ENCODE data around the gene PNPLA6.

GRCh38 chr19:7544626-7545025 is 9.1 kb downstream of the PNPLA6 start:
- no peak for TF ChIP-seq POLR2AphosphoS5 (IDR thresholded peaks at IDR 0.05; ENCODE audit: low read depth)
- TF ChIP-seq CTCF (conservative IDR thresholded peaks at IDR 0.05; ENCODE audit: low read depth in 2 of 2): no peak
- no peak for TF ChIP-seq EZH2 (IDR thresholded peaks at IDR 0.05; ENCODE audit: low read depth, unreplicated experiment)
- TF ChIP-seq EZH2phosphoT487 (IDR thresholded peaks at IDR 0.05; ENCODE audit: unreplicated experiment): no peak
- no peak for TF ChIP-seq CREB1 (CRISPR knock-in tag; IDR thresholded peaks at IDR 0.05; ENCODE audit: low read depth)
- no peak for TF ChIP-seq REST (IDR thresholded peaks at IDR 0.05; ENCODE audit: unreplicated experiment)
- TF ChIP-seq STAT1 (IDR thresholded peaks at IDR 0.05; ENCODE audit: unreplicated experiment): no peak
